HepG2 (cell line): ENCODE data around the gene GRIK4. TPM values are rescaled to one million over a fixed set of nuclear protein-coding genes. Genes with fewer than 3 reads are reported as not detected.

ENCODE experiments used
- AFF4 ChIP-seq: sonication (generic); formaldehyde crosslinking; IDR thresholded peaks from 2 replicates; pipeline ENCODE4 v1.4.0; 2020; ENCODE audit warnings: missing genetic modification reagents
- CREB3 ChIP-seq: sonication (generic); formaldehyde crosslinking; IDR thresholded peaks from 2 replicates; pipeline ENCODE4 v1.5.0; 2020; ENCODE audit warnings: missing genetic modification reagents
- FOXO1 ChIP-seq: sonication (generic); formaldehyde crosslinking; IDR thresholded peaks from 2 replicates; pipeline ENCODE4 v1.4.0; 2020; ENCODE audit warnings: missing genetic modification reagents
- HMGA1 ChIP-seq: sonication (generic); formaldehyde crosslinking; conservative IDR thresholded peaks from 2 replicates; pipeline ENCODE4 v1.4.0; 2020; ENCODE audit warnings: missing genetic modification reagents
- HNRNPLL ChIP-seq: fragments of 200-400 bp; formaldehyde crosslinking; IDR thresholded peaks from 2 replicates; pipeline ENCODE4 v1.6.1; 2017; ENCODE audit warnings: mild to moderate bottlenecking, low read depth, low read length; ENCODE audit not compliant: poor library complexity, severe bottlenecking
- MIER3 ChIP-seq: IDR thresholded peaks from 2 replicates; pipeline ENCODE4 v1.6.1; 2016; ENCODE audit warnings: missing compliant biosample characterization, borderline replicate concordance
- POLR2AphosphoS2 ChIP-seq: IDR thresholded peaks from 2 replicates; pipeline ENCODE4 v1.6.1; 2011; ENCODE audit warnings: low read depth, low read length, improper control_type of control experiment
- SMAD9 ChIP-seq: sonication (generic); formaldehyde crosslinking; IDR thresholded peaks from 2 replicates; pipeline ENCODE4 v1.5.1; 2020; ENCODE audit warnings: mild to moderate bottlenecking, missing genetic modification reagents
- SP140L ChIP-seq: sonication (generic); formaldehyde crosslinking; IDR thresholded peaks from 2 replicates; pipeline ENCODE4 v1.4.0; 2020; ENCODE audit warnings: missing genetic modification reagents, borderline replicate concordance
- ZBTB10 ChIP-seq: sonication (generic); formaldehyde crosslinking; IDR thresholded peaks from 2 replicates; pipeline ENCODE4 v1.4.0; 2020; ENCODE audit warnings: missing genetic modification reagents, borderline replicate concordance
- ZMYM2 ChIP-seq: sonication (generic); formaldehyde crosslinking; IDR thresholded peaks from 2 replicates; pipeline ENCODE4 v1.8.0; 2022; ENCODE audit warnings: mild to moderate bottlenecking, missing genetic modification reagents
- ZNF460 ChIP-seq: sonication (generic); formaldehyde crosslinking; IDR thresholded peaks from 2 replicates; pipeline ENCODE4 v1.5.1; 2020; ENCODE audit warnings: missing genetic modification reagents, mild to moderate bottlenecking, borderline replicate concordance
- ZNF503 ChIP-seq: sonication (generic); formaldehyde crosslinking; IDR thresholded peaks from 2 replicates; pipeline ENCODE4 v1.4.0; 2020; ENCODE audit warnings: missing genetic modification reagents
- ZNF749 ChIP-seq: sonication (generic); formaldehyde crosslinking; IDR thresholded peaks from 2 replicates; pipeline ENCODE4 v1.8.0; 2022; ENCODE audit warnings: mild to moderate bottlenecking, missing genetic modification reagents, moderate library complexity, borderline replicate concordance
- ZNF784 ChIP-seq: sonication (generic); formaldehyde crosslinking; IDR thresholded peaks from 2 replicates; pipeline ENCODE4 v1.5.1; 2020; ENCODE audit warnings: missing genetic modification reagents, mild to moderate bottlenecking, borderline replicate concordance
- ZSCAN25 ChIP-seq: sonication (generic); formaldehyde crosslinking; IDR thresholded peaks from 2 replicates; pipeline ENCODE4 v1.8.0; 2022; ENCODE audit warnings: mild to moderate bottlenecking, missing genetic modification reagents
- ZSCAN30 ChIP-seq: sonication (generic); formaldehyde crosslinking; IDR thresholded peaks from 2 replicates; pipeline ENCODE4 v1.5.0; 2020; ENCODE audit warnings: mild to moderate bottlenecking, missing genetic modification reagents
- polyA plus RNA-seq, 8 experiments: library from polyadenylated mRNA; depleted of rRNA in 3 of 8; stranded (reverse) in 7 of 8; unstranded in 1 of 8; fragments of >200 nt; fragmentation: Illumina TruSeq in 4 of 8; extraction: Trizol in 4 of 8; gene quantifications; 2 replicates each; pipeline versions ENCODE4 v1.2.1 to v1.2.3, GENCODE V29; 2011 to 2016; ENCODE audit warnings: low read depth in 4 of 8, missing spikeins in 1 of 8, mixed read lengths in 1 of 8; ENCODE audit not compliant: insufficient read depth in 1 of 8
- total RNA-seq, 5 experiments: library from RNA; depleted of rRNA; stranded (reverse); fragments of >200 nt; fragmentation: Illumina TruSeq; extraction: Trizol; gene quantifications; 2 replicates each; pipeline ENCODE4 v1.2.3, GENCODE V29; 2016; ENCODE audit warnings: low read depth in 1 of 5

GRIK4 gene
- total and polyA plus RNA-seq, 2 of the 13 experiments (the other 11 are each of a cell fraction or from before 2014, with no cell fraction given): 0.04 to 0.07 TPM

- TF ChIP-seq HMGA1 (CRISPR knock-in tag): no peak
- TF ChIP-seq ZSCAN30: no peak
- peak; percentile 48; the same call in 1 of the 2 replicates for TF ChIP-seq ZNF784
- TF ChIP-seq MIER3 (CRISPR knock-in tag): peak; percentile 80; the same call in 1 of the 2 replicates
- TF ChIP-seq AFF4 (CRISPR knock-in tag): no peak
- peak; percentile 63 for TF ChIP-seq HNRNPLL
- TF ChIP-seq SMAD9 (CRISPR knock-in tag): no peak; the same call in 1 of the 2 replicates
- no peak for TF ChIP-seq CREB3 (CRISPR knock-in tag)
- no peak for TF ChIP-seq POLR2AphosphoS2
- TF ChIP-seq ZNF749 (CRISPR knock-in tag): peak; percentile 71; the same call in 1 of the 2 replicates
- TF ChIP-seq ZMYM2 (CRISPR knock-in tag): no peak
- TF ChIP-seq ZNF460 (CRISPR knock-in tag): no peak
- no peak for TF ChIP-seq ZBTB10
- TF ChIP-seq SP140L: no peak
- TF ChIP-seq FOXO1 (CRISPR knock-in tag): peak; percentile 71; the same call in 1 of the 2 replicates
- peak; percentile 25; the same call in 1 of the 2 replicates for TF ChIP-seq ZSCAN25
- TF ChIP-seq ZNF503 (CRISPR knock-in tag): peak; percentile 43; the same call in 1 of the 2 replicates
Measured at GRCh38 chr11:121023848-121024751, 512.6 kb downstream of the GRIK4 start, which contains the start of gene TBCEL (continued).
